ENCODE data around the gene ADAMTS3.

The ADAMTS3 gene

GRCh38 chr4:72286185-72286584, 282.8 kb downstream of the ADAMTS3 start:
- TF ChIP-seq CSDC2 (CRISPR knock-in tag; IDR thresholded peaks at IDR 0.05) (no peak), PATZ1 (CRISPR knock-in tag; IDR thresholded peaks at IDR 0.05; ENCODE audit: borderline replicate concordance) (no peak)
- ATAC-seq = peak; percentile 46; the same call in 1 of the 3 replicates

- no peak for ATAC-seq
- no peak for TF ChIP-seq RARB (CRISPR knock-in tag; IDR thresholded peaks at IDR 0.05)
- TF ChIP-seq ARNTL (CRISPR knock-in tag; IDR thresholded peaks at IDR 0.05; ENCODE audit: borderline replicate concordance, low read depth) = no peak
- no peak for TF ChIP-seq ESRRG (CRISPR knock-in tag; IDR thresholded peaks at IDR 0.05)
- no peak for TF ChIP-seq OSR1 (CRISPR knock-in tag; IDR thresholded peaks at IDR 0.05)
- TF ChIP-seq SNAI2 (CRISPR knock-in tag; IDR thresholded peaks at IDR 0.05) = no peak
- no peak for TF ChIP-seq POU6F1 (CRISPR knock-in tag; IDR thresholded peaks at IDR 0.05; ENCODE audit: borderline replicate concordance, low read depth)
- TF ChIP-seq TSHZ2 (CRISPR knock-in tag; IDR thresholded peaks at IDR 0.05) = no peak
- TF ChIP-seq CSRNP3 (CRISPR knock-in tag; IDR thresholded peaks at IDR 0.05) = no peak
- TF ChIP-seq CREB5 (CRISPR knock-in tag; IDR thresholded peaks at IDR 0.05; ENCODE audit: low read depth) = no peak
- TF ChIP-seq PPARA (CRISPR knock-in tag; IDR thresholded peaks at IDR 0.05; ENCODE audit: borderline replicate concordance) = no peak
- no peak for TF ChIP-seq ZFP30 (CRISPR knock-in tag; IDR thresholded peaks at IDR 0.05)
Measured at GRCh38 chr4:72283357-72283756, 285.7 kb downstream of the ADAMTS3 start.

GRCh38 chr4:72280252-72280651, 288.8 kb downstream of the ADAMTS3 start:
- no peak for ATAC-seq
- TF ChIP-seq TSHZ2 (CRISPR knock-in tag; IDR thresholded peaks at IDR 0.05) (no peak), SNAI2 (CRISPR knock-in tag; IDR thresholded peaks at IDR 0.05) (no peak), CSRNP3 (CRISPR knock-in tag; IDR thresholded peaks at IDR 0.05) (no peak), TCF4 (CRISPR knock-in tag; IDR thresholded peaks at IDR 0.05; ENCODE audit: borderline replicate concordance) (no peak), OSR1 (CRISPR knock-in tag; IDR thresholded peaks at IDR 0.05) (no peak), TOX (CRISPR knock-in tag; IDR thresholded peaks at IDR 0.05; ENCODE audit: borderline replicate concordance) (no peak), CSDC2 (CRISPR knock-in tag; IDR thresholded peaks at IDR 0.05) (no peak), ESRRG (CRISPR knock-in tag; IDR thresholded peaks at IDR 0.05) (no peak), PATZ1 (CRISPR knock-in tag; IDR thresholded peaks at IDR 0.05; ENCODE audit: borderline replicate concordance) (no peak), POU6F1 (CRISPR knock-in tag; IDR thresholded peaks at IDR 0.05; ENCODE audit: borderline replicate concordance, low read depth) (no peak), ZFP3 (CRISPR knock-in tag; IDR thresholded peaks at IDR 0.05) (no peak), ISL1 (CRISPR knock-in tag; IDR thresholded peaks at IDR 0.05) (no peak), RARB (CRISPR knock-in tag; IDR thresholded peaks at IDR 0.05) (no peak), ZNF8 (CRISPR knock-in tag; IDR thresholded peaks at IDR 0.05) (no peak), BACH2 (CRISPR knock-in tag; IDR thresholded peaks at IDR 0.05; ENCODE audit: borderline replicate concordance) (no peak)

Measured in SK-N-SH treated with all-trans-retinoic acid at 6 μM for 48 hours (cell line).